Measurements from ENCODE around the gene GKN1. TPM values are rescaled to one million over a fixed set of nuclear protein-coding genes. Genes with fewer than 3 reads are reported as not detected.

GKN1 gene
- total RNA-seq, 1 donor from 2014 or later: not detected

GRCh38 chr2:68937346-68938055 is 36.9 kb upstream of the GKN1 start:
- no peaks in the 10 kb centered on the region for H3K27me3 Mint-ChIP-seq (ENCODE audit: unreplicated experiment)
- no peak overlapping the region for H3K27ac Mint-ChIP-seq (ENCODE audit: unreplicated experiment)
- DNase-seq (ENCODE audit: low spot score): no peak
- H3K36me3 Mint-ChIP-seq (ENCODE audit: low read depth, unreplicated experiment): no peaks in the 10 kb centered on the region
- H3K4me3 Mint-ChIP-seq (ENCODE audit: unreplicated experiment): no peak overlapping the region
- TF ChIP-seq CTCF (IDR thresholded peaks at IDR 0.05; ENCODE audit: unreplicated experiment): no peak
- no peaks in the 10 kb centered on the region for H3K4me1 Mint-ChIP-seq (ENCODE audit: unreplicated experiment)
- no peaks in the 10 kb centered on the region for H3K9me3 Mint-ChIP-seq (ENCODE audit: unreplicated experiment)

DNA sequence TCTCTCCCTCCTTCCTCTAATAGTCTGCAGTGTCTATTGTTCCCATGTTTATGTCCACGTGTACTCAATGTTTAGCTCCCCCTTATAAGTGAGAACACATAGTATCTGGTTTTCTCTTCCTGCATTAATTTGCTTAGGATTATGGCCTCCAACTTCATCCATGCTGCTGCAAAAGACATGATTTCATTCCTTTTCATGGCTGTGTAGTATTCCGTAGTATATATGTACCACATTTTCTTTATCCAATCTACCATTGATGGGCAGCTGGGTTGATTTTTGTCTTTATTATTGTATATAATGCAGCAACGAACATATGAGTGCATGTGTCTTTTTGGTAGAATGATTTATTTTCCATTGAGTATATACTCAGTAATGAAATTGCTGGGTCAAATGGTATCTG is 35.5 kb upstream of the GKN1 start:
- Mint-ChIP-seq H3K27ac (ENCODE audit: unreplicated experiment) (no peak overlapping the region), H3K4me3 (ENCODE audit: unreplicated experiment) (no peak overlapping the region), H3K27me3 (ENCODE audit: unreplicated experiment) (no peaks in the 10 kb centered on the region), H3K36me3 (ENCODE audit: low read depth, unreplicated experiment) (no peaks in the 10 kb centered on the region), H3K4me1 (ENCODE audit: unreplicated experiment) (peaks cover 4% of the 10 kb centered on the region), H3K9me3 (ENCODE audit: unreplicated experiment) (no peaks in the 10 kb centered on the region)
- TF ChIP-seq CTCF (IDR thresholded peaks at IDR 0.05; ENCODE audit: unreplicated experiment): no peak
- no peak for DNase-seq (ENCODE audit: low spot score)

GRCh38 chr2:68939962-68940361 is 34.5 kb upstream of the GKN1 start:
- no peaks in the 10 kb centered on the region for H3K27me3 Mint-ChIP-seq (ENCODE audit: unreplicated experiment)
- no peak for TF ChIP-seq CTCF (IDR thresholded peaks at IDR 0.05; ENCODE audit: unreplicated experiment)
- H3K4me3 Mint-ChIP-seq (ENCODE audit: unreplicated experiment): no peak overlapping the region
- peaks cover 4% of the 10 kb centered on the region for H3K4me1 Mint-ChIP-seq (ENCODE audit: unreplicated experiment)
- no peak overlapping the region for H3K27ac Mint-ChIP-seq (ENCODE audit: unreplicated experiment)
- no peaks in the 10 kb centered on the region for H3K36me3 Mint-ChIP-seq (ENCODE audit: low read depth, unreplicated experiment)
- H3K9me3 Mint-ChIP-seq (ENCODE audit: unreplicated experiment): no peaks in the 10 kb centered on the region
- DNase-seq (ENCODE audit: low spot score): no peak

DNA sequence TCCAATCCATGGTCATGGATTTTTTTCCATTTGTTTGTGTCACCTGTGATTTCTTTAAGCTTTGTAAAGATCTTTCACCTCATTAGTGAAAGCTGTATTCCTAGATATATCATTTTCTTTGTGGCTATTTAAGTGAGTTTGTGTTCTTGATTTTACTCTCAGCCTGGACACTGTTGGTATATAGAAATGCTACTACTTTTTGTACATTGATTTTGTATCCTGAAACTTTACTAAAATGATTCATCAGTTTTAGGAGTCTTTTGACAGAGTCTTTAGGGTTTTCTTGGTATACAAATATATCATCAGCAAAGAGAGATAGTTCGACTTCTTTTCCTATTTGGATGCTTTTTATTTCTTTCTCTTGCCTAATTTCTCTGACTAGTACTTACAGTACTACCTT is 34.1 kb upstream of the GKN1 start:
- no peaks in the 10 kb centered on the region for H3K36me3 Mint-ChIP-seq (ENCODE audit: low read depth, unreplicated experiment)
- no peak for TF ChIP-seq CTCF (IDR thresholded peaks at IDR 0.05; ENCODE audit: unreplicated experiment)
- H3K4me1 Mint-ChIP-seq (ENCODE audit: unreplicated experiment): peaks cover 4% of the 10 kb centered on the region
- H3K9me3 Mint-ChIP-seq (ENCODE audit: unreplicated experiment): no peaks in the 10 kb centered on the region
- DNase-seq (ENCODE audit: low spot score): no peak
- no peaks in the 10 kb centered on the region for H3K27me3 Mint-ChIP-seq (ENCODE audit: unreplicated experiment)
- no peak overlapping the region for H3K27ac Mint-ChIP-seq (ENCODE audit: unreplicated experiment)
- H3K4me3 Mint-ChIP-seq (ENCODE audit: unreplicated experiment): no peak overlapping the region

DNA sequence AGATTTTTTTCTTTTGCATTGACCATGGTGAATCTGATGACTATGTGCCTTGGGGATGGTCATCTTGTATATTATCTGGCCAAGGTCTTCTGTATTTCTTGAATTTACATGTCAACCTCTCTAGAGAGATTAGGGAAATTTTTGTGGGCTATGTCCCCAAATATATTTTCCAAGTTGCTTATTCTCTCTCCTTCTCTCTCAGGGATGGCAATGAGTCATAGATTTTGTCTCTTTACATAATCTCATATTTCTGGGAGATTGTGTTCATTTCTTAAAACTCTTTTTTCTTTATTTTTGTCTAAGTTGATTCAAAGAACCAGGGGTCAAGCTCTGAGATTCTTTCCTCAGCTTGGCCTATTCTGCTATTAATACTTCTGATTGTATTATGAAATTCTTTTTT is 31.6 kb upstream of the GKN1 start:
- no peaks in the 10 kb centered on the region for H3K36me3 Mint-ChIP-seq (ENCODE audit: low read depth, unreplicated experiment)
- H3K4me1 Mint-ChIP-seq (ENCODE audit: unreplicated experiment): peaks cover 4% of the 10 kb centered on the region
- no peak for TF ChIP-seq CTCF (IDR thresholded peaks at IDR 0.05; ENCODE audit: unreplicated experiment)
- no peak for DNase-seq (ENCODE audit: low spot score)
- no peak overlapping the region for H3K4me3 Mint-ChIP-seq (ENCODE audit: unreplicated experiment)
- peaks cover 2% of the 10 kb centered on the region for H3K27me3 Mint-ChIP-seq (ENCODE audit: unreplicated experiment)
- no peak overlapping the region for H3K27ac Mint-ChIP-seq (ENCODE audit: unreplicated experiment)
- no peaks in the 10 kb centered on the region for H3K9me3 Mint-ChIP-seq (ENCODE audit: unreplicated experiment)
